GM12865 (cell line): ENCODE results near the gene TTC5.
A peak's percentile ranks its signal among the peaks of the same experiment; 100 is the strongest.
"Not testable (repeated sequence)": the region's sequence is repeated elsewhere in the genome, so short reads cannot be mapped to it uniquely, and the experiment has no call there.

Source experiments
- DNase-seq: peaks from one replicate; pipeline ENCODE4 v3.0.0; 2010; ENCODE audit warnings: low read depth
- H3K4me3 ChIP-seq: 2 replicates; pipeline ENCODE4 v1.5.1; 2011; ENCODE audit warnings: mild to moderate bottlenecking, low read depth, low read length, control low read depth
- TF ChIP-seq, protein P1 (sequence below): IDR thresholded peaks from 2 replicates; pipeline ENCODE4 v1.5.1; 2011; ENCODE audit warnings: low read length, control low read depth, low read depth, inconsistent platforms; ENCODE audit not compliant: insufficient read depth; ENCODE audit errors: missing control alignments

TTC5 gene

DNA sequence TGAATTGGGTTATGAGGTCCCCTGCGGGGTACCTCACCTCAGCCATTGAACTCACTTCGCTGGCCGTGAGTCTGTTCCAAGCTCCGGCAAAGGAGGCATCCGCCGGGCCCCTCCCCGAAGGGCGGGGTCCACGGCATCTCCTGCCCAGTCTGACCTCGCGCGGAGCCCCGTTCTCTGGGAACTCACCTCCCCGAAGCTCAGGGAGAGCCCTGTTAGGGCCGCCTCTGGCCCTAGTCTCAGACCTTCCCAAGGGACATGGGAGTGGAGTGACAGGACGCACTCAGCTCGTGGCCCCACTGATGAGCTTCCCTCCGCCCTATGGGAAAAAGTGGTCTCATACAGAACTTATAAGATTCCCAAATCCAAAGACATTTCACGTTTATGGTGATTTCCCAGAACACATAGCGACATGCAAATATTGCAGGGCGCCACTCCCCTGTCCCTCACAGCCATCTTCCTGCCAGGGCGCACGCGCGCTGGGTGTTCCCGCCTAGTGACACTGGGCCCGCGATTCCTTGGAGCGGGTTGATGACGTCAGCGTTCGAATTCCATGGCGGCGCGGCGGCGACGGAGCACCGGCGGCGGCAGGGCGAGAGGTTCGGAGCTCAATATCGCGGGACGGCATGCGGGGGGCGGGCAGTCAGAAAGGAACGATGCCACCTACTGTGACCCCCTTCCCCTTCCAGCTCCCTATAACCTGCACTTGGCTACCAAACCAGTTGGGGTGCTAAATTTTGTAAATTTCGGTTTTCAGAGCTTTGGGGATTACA is 37.5 kb upstream of the TTC5 start, which contains the start of gene PARP2:
TSS of gene PARP2 (plus strand) at position 544 of the 770 bp plus-strand sequence. CDS start at position 551, 7 bp downstream.
- DNase-seq, result peak; percentile 100
- H3K4me3 ChIP-seq, result peak within 1 kb of the TSS; percentile 68
- TF ChIP-seq, protein P1, sequence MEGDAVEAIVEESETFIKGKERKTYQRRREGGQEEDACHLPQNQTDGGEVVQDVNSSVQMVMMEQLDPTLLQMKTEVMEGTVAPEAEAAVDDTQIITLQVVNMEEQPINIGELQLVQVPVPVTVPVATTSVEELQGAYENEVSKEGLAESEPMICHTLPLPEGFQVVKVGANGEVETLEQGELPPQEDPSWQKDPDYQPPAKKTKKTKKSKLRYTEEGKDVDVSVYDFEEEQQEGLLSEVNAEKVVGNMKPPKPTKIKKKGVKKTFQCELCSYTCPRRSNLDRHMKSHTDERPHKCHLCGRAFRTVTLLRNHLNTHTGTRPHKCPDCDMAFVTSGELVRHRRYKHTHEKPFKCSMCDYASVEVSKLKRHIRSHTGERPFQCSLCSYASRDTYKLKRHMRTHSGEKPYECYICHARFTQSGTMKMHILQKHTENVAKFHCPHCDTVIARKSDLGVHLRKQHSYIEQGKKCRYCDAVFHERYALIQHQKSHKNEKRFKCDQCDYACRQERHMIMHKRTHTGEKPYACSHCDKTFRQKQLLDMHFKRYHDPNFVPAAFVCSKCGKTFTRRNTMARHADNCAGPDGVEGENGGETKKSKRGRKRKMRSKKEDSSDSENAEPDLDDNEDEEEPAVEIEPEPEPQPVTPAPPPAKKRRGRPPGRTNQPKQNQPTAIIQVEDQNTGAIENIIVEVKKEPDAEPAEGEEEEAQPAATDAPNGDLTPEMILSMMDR, result no peak

GRCh38 chr14:20341646-20342045 is 35.9 kb upstream of the TTC5 start:
- H3K4me3 ChIP-seq, result peak overlapping the region; percentile 68
- DNase-seq, result no peak
- TF ChIP-seq, protein P1, result no peak

DNA sequence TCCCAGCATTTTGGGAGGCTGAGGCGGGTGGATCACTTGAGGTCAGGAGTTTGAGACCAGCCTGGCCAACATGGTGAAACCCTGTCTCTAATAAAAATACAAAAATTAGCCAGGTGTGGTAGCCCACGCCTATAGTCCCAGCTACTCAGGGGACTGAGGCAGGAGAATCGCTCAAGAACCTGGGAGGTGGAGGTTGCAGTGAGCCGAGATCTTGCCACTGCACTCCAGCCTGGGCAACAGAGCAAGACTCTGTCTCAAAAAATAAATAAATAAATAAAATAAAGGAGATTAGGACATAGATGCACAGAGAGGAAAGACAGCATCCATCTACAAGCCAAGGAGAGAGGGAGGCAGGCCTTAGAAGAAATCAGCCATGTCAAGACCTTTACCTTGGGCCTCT is 35.3 kb upstream of the TTC5 start:
- DNase-seq, H3K4me3 ChIP-seq: not testable (repeated sequence)

DNA sequence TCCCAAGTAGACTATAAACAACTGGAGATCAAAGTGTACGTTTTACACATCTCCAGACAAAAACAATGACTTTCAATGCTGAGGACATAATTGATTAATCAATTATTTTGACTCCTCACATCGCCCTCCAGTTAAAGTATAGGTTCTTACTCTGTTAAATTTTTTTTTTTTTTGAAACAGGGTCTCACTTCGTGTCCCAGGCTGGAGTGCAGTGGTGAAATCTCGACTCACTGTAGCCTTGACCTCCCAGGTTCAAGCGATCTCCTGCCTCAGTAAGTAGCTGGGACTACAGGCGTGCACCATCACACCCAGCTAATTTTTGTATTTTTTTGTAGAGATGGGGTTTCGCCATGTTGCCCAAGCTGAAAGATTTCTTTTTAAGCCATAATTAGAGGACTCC is 28.3 kb upstream of the TTC5 start:
- no peak for DNase-seq
- TF ChIP-seq, protein P1, result no peak
- no peak overlapping the region for H3K4me3 ChIP-seq

- TF ChIP-seq, protein P1, result no peak
- peak overlapping the region; percentile 100 for H3K4me3 ChIP-seq
- DNase-seq, result no peak
Observed at GRCh38 chr14:20333494-20333841, 27.7 kb upstream of the TTC5 start.

GRCh38 chr14:20332788-20333493 is 27.2 kb upstream of the TTC5 start, which contains the start of gene CCNB1IP1:
Gene CCNB1IP1 (minus strand): TSS chr14:20333279. CDS start chr14:20316523, 16,756 bp downstream.
- DNase-seq, result peak; percentile 91
- H3K4me3 ChIP-seq, result peak within 1 kb of the TSS; percentile 100
- TF ChIP-seq, protein P1, result no peak

DNA sequence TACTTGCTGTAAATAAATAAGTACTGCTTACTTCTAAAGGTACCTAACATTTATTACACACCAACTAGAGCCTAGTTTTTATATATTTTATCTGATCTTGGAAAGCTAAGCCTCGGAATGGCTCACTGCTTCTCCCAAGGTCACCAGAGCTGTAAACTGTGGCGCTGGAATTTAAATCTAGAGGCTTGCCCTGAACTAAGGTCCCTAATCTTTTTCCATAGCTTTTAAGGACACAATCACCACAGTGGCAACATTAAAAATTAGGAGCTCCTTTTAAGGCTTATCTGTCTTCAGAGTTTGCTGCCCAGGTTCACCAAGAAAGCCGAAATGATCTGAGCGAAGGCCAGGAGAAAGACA is 26.7 kb upstream of the TTC5 start:
- H3K4me3 ChIP-seq, result peak overlapping the region; percentile 100
- TF ChIP-seq, protein P1, result no peak
- DNase-seq, result no peak
